Stimulated activated CD4-positive, alpha-beta T cell treated with anti-CD3 and anti-CD28 coated beads, Interleukin-2, amount 100 ng/mL, for 48 hours (primary cell): ENCODE measurements around the gene MYO1A.
"Not testable (repeated sequence)": the region's sequence is repeated elsewhere in the genome, so short reads cannot be mapped to it uniquely, and the experiment has no call there.

ENCODE experiments used
- DNase-seq, 2 donors: peaks; one replicate each; pipeline ENCODE4 v3.0.0-alpha.2; 2020

MYO1A gene

GRCh38 chr12:56991319-56992246 lies 58.3 kb downstream of the MYO1A start:
- DNase-seq, result no peak

GRCh38 chr12:56990648-56991318 lies 59.1 kb downstream of the MYO1A start:
- DNase-seq, result no peak

GRCh38 chr12:56989861-56990610 lies 59.9 kb downstream of the MYO1A start:
- no peak for DNase-seq

GRCh38 chr12:56988207-56988739 lies 61.7 kb downstream of the MYO1A start:
- no peak for DNase-seq

- peak; percentile 70 to 78 for DNase-seq
Measured at GRCh38 chr12:56987551-56988053, 62.3 kb downstream of the MYO1A start.

GRCh38 chr12:56987011-56987410 lies 62.9 kb downstream of the MYO1A start:
- no peak for DNase-seq

GRCh38 chr12:56985714-56986113 lies 64.2 kb downstream of the MYO1A start:
- DNase-seq, result not testable (repeated sequence)

- DNase-seq, result no peak
Measured at GRCh38 chr12:56983386-56983785, 66.5 kb downstream of the MYO1A start.

GRCh38 chr12:56982578-56983236 lies 67.2 kb downstream of the MYO1A start:
- not testable (repeated sequence) for DNase-seq

- no peak for DNase-seq
Measured at GRCh38 chr12:56980941-56981530, 68.9 kb downstream of the MYO1A start.

- DNase-seq, result no peak
Measured at GRCh38 chr12:56980268-56980667, 69.7 kb downstream of the MYO1A start.

- no peak for DNase-seq
Measured at GRCh38 chr12:56979628-56980027, 70.3 kb downstream of the MYO1A start.
